AG10803 (cell line): Measurements from ENCODE around the gene JOSD1.
A peak's percentile ranks its signal among the peaks of the same experiment; 100 is the strongest.

Experiments used
- DNase-seq: peaks from one replicate; pipeline ENCODE4 v3.0.0; 2010; ENCODE audit warnings: low read depth
- H3K4me3 ChIP-seq: 2 replicates; pipeline ENCODE4 v1.5.1; 2011; ENCODE audit warnings: mild to moderate bottlenecking, low read length, control low read depth
- TF ChIP-seq, protein P1 (sequence below): conservative IDR thresholded peaks from 2 replicates; pipeline ENCODE4 v1.5.1; 2011; ENCODE audit warnings: mild to moderate bottlenecking, low read length, control low read depth, inconsistent platforms

JOSD1 gene

DNA sequence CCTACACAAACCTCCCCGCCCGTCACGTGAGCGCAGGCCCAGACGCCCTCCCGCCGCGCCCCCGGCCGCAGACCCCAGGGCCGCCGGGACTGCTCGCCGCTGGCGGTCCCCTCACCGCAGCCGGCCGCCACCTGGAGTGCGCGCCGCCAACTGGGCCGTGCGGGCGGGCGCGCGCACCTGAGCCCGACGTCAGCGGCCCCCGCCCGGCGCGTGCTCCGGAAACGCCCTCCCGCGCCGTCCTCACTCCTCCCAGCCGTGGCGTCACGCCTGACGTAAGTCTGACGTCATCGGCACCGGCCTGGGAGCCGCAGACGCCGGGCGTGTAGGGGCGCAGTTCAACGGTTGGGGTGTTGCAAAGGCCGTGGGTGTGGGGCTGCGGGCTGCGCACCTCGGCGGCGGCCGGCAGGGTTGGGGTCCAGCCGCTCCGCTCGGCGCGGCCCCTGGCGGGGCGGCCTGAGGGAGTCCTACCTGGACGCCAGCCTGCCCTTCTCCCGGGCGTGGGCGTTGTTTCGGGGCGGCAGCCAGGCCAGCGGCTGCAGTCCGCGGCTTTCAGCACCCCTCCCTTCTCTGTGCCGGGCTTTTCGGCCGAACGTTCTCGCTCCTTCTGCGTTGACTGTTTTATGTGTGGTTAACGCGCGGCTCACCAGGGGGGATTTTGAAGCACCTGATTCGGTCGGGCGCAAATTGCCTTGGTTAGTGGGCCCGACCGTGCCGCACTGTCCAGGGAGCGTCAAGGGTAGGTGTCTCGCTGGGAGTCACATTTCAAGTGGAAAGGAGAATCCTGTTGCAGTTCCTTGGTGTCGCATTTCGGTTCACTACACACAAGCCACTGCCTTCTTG lies at the start of gene JOSD1:
Gene JOSD1, minus strand, starts transcription at position 155 of the 840 bp plus-strand sequence. CDS start 956 bp downstream, outside the sequence.
- DNase-seq = peak; percentile 90
- peak within 1 kb of the TSS; percentile 81 for H3K4me3 ChIP-seq
- TF ChIP-seq, protein P1, sequence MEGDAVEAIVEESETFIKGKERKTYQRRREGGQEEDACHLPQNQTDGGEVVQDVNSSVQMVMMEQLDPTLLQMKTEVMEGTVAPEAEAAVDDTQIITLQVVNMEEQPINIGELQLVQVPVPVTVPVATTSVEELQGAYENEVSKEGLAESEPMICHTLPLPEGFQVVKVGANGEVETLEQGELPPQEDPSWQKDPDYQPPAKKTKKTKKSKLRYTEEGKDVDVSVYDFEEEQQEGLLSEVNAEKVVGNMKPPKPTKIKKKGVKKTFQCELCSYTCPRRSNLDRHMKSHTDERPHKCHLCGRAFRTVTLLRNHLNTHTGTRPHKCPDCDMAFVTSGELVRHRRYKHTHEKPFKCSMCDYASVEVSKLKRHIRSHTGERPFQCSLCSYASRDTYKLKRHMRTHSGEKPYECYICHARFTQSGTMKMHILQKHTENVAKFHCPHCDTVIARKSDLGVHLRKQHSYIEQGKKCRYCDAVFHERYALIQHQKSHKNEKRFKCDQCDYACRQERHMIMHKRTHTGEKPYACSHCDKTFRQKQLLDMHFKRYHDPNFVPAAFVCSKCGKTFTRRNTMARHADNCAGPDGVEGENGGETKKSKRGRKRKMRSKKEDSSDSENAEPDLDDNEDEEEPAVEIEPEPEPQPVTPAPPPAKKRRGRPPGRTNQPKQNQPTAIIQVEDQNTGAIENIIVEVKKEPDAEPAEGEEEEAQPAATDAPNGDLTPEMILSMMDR = no peak

GRCh38 chr22:38750104-38750503 lies 49.4 kb upstream of the JOSD1 start:
- TF ChIP-seq, protein P1 = no peak
- no peak overlapping the region for H3K4me3 ChIP-seq
- DNase-seq = no peak

GRCh38 chr22:38748487-38749136 lies 47.9 kb upstream of the JOSD1 start:
- no peak overlapping the region for H3K4me3 ChIP-seq
- TF ChIP-seq, protein P1 = no peak
- no peak for DNase-seq

GRCh38 chr22:38745676-38746460 lies 45.1 kb upstream of the JOSD1 start:
- H3K4me3 ChIP-seq = no peak overlapping the region
- no peak for DNase-seq
- TF ChIP-seq, protein P1 = no peak

DNA sequence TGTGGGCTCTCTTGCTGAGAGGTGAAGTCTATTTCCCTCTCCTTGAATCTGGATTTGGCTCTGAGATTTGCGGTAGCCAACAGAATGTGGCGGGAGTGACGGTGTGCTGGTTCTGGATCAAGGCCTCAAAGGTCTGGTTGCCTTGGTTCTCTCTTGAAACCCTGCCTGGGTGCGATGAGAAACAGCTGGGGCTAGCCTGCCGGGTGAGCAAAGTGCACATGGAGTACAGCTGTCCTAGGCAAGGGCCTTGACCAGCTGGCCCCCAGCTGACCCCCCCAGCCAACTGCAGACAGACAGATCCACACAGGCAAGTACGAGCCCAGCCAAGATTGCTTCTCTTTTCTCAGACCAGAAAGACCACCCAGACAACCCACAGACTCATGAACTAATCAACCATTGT lies 44.2 kb upstream of the JOSD1 start:
- no peak overlapping the region for H3K4me3 ChIP-seq
- TF ChIP-seq, protein P1 = no peak
- peak; percentile 36 for DNase-seq

DNA sequence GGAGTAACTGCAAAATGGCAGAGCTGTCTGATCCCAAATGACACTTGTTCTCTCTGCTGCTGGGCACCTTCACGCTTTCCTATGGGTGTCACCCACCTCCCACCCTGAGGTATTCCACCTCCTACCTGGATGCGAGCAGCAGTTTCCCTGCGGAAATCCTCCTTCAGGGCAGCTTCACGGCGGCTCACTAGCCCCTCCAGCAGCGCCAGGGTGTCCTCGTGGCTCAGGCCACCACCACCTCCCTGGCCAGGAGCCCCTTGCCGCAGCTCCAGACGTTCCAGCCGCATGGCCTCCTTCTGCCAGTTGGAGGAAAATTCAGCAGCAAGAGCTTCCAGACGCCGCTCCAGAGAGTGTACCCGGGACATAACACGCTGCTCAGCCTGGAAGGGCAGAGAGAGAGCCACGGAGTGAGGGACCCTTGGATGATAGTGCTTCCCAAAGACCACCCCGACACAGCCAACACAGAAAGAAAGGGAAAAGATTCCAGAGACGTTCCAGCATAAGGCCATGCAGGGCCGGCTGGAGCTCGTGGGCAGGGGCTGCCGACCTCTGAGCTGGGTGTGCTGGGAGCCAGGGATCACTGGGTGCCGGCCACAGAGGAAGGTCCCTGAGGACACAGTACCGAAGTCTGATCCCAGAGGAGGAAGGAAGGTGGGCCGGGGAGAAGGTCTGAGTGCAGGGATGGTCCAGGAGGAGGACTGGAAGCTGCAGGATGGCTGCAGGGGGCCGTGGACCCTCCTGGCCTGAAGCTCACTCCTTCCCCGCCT lies 41.6 kb upstream of the JOSD1 start:
- no peak for DNase-seq
- no peak overlapping the region for H3K4me3 ChIP-seq
- TF ChIP-seq, protein P1 = no peak
